Measurements from ENCODE around the gene PGA4.
"Not testable (repeated sequence)": the region's sequence is repeated elsewhere in the genome, so short reads cannot be mapped to it uniquely, and the experiment has no call there.

The PGA4 gene

DNA sequence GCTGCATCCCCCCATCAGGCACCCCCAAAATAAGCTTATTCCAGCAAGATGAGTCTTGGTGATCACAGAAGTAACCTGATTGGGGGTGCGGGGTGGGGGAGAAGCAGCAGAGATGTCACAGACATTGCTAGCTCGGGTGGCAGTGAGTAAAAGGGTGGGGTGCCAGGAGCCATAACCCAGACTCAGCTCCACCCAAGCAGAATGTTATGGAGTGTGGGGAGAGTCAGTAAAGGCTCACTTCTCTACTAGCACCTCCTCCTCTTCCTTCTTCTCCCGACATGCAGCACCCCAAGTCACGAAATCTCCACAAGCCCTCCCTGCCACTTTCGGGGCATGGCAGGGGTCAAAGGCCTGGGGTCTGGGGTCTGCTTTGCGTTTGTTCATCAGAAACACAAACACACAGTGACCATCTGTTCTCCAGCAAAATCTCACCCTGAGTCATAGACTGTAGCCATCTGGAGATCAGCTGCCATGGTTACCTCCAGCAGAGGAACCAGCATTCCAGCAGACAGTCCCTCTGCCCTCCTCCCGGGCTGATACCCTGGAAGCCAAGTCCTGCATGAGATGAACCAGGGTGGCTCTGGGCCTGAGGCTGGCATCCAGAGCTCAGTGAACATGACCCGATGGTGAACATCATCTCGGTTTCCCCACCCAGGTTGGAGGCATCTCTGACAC lies 14.4 kb upstream of the PGA4 start:
- not testable (repeated sequence) for DNase-seq

- DNase-seq = not testable (repeated sequence)
Observed at GRCh38 chr11:61210629-61211028, 11.5 kb upstream of the PGA4 start.

GRCh38 chr11:61211327-61211952 lies 10.7 kb upstream of the PGA4 start:
- not testable (repeated sequence) for DNase-seq

DNA sequence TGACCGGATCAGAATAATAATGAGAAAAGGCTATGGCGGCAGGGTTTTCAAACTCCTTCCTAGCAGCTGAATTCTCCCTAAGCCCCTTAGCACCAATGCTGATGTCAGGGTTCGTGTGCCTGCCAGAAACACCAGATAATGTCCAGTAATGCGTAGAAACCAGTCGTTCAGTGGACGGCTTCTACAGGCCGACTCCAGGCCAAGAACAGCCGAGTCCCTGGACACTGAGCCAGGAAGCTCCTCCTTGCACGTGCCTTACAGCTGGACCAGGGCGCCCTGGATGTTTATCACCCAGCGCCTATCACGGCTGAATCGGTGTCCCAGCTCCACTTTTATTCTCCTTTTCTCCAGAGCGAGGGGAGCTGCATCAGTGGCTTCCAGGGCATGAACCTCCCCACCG lies 9.9 kb upstream of the PGA4 start:
- DNase-seq = not testable (repeated sequence)

DNA sequence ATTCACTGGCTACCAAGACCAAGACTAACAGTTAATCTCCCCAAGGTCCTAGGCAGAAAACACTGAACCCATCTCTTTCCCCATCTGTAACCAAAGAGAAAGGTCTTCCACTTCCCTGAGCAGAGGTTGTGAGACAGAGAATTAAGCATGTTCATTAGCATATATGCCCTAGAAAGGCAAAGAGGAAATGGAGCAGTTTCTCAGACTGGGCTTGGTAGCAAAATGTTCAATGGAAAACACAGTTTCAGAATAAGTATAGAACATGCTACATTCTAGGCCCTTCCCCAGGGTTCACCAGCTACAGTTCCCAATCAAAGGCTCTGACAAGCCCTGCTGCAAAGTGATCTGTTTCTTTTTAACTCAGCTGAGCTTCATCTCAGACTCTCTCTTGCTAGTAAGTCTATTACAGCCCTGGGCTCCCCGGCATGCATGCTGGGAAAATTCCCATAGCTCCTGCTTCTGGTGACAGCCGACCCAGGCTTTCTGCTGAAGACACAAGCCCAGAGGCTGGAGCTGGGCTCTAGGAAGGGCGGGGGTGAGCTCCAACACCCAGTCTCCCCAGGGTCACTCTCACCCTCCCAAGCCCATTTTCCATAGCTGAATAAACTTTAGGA lies 8.3 kb upstream of the PGA4 start:
- DNase-seq = not testable (repeated sequence)

DNA sequence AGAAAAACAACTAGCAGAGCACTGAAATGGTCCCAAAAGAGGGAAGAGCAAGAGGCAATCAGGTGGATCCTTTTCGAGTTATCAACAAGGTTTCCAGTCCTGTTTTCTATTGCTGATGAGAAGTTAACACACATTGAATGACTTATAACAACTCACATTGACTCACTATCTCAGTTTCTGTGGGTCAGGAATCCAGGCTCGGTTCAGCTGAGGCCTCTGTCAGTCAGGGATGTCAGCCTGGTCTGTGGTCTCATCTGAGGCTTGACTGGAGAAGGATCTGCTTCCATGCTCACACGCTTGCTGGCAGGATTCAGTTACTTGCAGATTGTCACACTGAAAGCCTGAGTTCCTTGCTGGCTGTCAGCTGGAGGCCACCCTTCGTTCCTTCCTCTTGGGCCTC lies 3.8 kb upstream of the PGA4 start:
- DNase-seq = not testable (repeated sequence)

DNA sequence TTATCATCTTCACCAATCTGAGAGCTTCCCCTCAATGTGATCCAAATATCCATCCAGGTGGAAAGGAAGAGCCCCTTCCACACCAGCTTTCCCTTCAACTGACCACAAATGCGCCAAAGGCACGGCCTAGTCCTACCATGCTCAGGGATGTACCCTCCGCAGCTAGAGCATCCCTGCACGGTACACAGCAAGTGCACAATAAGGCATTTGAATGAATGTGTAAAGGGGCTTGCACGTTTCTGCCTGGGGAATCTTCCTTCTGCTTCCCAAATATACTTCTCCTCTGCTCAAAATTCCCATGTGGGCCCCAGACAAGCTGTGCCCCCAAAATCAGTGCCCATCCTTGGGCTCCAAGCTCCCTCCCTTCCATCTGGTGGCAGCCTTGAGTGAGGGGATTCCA lies 3.1 kb upstream of the PGA4 start:
- DNase-seq = not testable (repeated sequence)

GRCh38 chr11:61222692-61223091 lies 545 bp downstream of the PGA4 start:
- DNase-seq = not testable (repeated sequence)

GRCh38 chr11:61226457-61227137 lies 4.5 kb downstream of the PGA4 start:
- DNase-seq = not testable (repeated sequence)

DNA sequence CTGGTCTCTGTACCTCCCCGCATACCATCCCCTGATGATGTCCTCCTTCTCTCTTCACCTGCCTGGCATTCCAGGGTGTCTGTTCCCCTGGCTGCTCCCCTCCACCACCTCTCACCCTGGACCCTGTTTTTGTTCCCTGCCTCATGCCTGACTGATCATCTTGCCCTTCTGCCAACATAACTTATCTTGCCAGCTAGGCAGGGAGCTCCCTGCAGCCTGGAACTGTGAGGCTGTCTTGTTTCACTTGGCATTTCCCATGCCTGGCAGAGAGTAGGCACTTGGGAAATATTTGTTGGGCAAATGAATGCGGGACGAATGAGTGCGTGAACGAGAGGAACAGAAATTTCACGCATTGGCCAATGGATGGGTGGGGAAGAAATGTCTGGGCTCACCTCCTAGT lies 7.3 kb downstream of the PGA4 start:
- DNase-seq = not testable (repeated sequence)

DNA sequence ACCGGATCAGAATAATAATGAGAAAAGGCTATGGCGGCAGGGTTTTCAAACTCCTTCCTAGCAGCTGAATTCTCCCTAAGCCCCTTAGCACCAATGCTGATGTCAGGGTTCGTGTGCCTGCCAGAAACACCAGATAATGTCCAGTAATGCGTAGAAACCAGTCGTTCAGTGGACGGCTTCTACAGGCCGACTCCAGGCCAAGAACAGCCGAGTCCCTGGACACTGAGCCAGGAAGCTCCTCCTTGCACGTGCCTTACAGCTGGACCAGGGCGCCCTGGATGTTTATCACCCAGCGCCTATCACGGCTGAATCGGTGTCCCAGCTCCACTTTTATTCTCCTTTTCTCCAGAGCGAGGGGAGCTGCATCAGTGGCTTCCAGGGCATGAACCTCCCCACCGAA lies 8.9 kb downstream of the PGA4 start:
- DNase-seq = not testable (repeated sequence)

DNA sequence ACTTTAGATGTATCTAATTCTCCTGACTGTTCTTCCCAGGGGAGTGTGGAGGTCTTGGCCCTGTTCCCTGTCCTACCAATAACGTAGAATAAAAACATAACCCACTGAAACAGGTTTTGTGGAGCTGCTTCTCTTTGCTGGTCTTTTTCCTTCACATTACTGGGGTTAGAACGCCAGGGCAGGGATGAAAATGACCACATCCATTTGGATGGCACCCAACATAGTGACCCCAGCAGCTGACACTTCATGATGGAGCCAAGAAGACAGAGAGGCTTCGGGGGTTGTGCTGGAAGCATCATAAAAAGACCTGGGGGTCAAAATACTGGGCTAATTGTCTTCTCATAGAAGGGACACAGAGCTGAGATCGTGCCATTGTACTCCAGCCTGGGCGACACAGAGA lies 9.4 kb downstream of the PGA4 start:
- not testable (repeated sequence) for DNase-seq

DNA sequence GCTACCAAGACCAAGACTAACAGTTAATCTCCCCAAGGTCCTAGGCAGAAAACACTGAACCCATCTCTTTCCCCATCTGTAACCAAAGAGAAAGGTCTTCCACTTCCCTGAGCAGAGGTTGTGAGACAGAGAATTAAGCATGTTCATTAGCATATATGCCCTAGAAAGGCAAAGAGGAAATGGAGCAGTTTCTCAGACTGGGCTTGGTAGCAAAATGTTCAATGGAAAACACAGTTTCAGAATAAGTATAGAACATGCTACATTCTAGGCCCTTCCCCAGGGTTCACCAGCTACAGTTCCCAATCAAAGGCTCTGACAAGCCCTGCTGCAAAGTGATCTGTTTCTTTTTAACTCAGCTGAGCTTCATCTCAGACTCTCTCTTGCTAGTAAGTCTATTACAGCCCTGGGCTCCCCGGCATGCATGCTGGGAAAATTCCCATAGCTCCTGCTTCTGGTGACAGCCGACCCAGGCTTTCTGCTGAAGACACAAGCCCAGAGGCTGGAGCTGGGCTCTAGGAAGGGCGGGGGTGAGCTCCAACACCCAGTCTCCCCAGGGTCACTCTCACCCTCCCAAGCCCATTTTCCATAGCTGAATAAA lies 10.5 kb downstream of the PGA4 start:
- DNase-seq = not testable (repeated sequence)

GRCh38 chr11:61237130-61237529 lies 15.0 kb downstream of the PGA4 start:
- not testable (repeated sequence) for DNase-seq

DNA sequence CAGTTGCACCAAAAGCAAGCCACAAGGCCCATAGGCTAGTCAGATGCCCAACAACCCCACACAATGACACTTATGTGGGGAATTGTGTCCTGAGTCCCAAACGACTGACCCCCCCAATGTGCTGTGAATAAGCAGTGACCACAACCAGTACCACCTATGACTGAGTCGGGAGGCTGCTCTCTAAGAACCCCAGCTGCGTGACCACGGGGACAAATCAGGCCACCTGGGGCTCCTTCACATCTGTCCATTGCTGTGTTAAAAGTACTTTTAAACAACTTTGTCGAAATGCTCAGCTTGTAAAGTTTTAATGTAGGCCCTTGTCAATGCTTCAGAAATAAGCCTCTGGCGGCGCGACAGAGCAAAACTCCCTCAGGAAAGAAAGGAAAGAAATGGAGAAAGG lies 18.1 kb downstream of the PGA4 start:
- not testable (repeated sequence) for DNase-seq

DNA sequence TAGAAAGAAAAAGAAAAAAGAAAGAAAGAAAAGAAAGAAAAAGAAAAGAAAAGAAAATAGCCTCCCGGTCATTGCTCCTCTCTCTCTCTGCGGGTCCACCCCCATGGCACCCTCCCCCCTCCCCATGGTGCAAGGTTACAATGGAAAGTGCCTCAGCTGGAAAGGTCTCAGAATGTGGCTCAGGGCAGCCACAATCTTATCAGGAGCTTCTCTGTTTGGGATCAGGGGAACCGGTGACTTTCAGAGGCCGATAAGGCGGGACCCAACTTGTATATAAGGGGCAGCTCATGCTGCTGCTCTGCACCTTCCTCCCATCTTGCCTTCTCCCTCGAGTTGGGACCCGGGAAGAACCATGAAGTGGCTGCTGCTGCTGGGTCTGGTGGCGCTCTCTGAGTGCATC lies 18.7 kb downstream of the PGA4 start, which contains the start of gene PGA5:
TSS of gene PGA5 (plus strand) at position 301 of the 400 bp plus-strand sequence. CDS start at position 353, 52 bp downstream.
- DNase-seq = not testable (repeated sequence)

GRCh38 chr11:61241526-61241925 lies 19.4 kb downstream of the PGA4 start:
- DNase-seq = not testable (repeated sequence)

GRCh38 chr11:61245284-61245964 lies 23.3 kb downstream of the PGA4 start:
- not testable (repeated sequence) for DNase-seq

DNA sequence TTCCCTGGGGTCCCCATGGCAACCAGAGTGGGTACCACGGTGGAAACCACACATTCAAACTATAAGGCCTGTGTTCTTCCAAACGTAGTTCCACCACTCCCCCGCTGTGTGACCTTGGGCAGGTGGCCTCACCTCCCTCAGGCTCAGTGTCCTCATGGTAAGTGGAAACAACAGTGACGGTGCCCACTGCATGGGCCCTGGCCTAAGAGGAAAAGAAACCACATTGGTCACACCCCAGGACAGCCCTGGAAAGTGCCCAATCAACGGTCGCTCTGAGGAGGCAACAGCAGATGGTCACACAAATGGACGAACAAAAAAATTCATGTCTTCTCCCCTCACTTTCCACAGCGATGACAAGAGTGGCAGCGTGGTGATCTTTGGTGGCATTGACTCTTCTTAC lies 25.9 kb downstream of the PGA4 start:
- DNase-seq = not testable (repeated sequence)

DNA sequence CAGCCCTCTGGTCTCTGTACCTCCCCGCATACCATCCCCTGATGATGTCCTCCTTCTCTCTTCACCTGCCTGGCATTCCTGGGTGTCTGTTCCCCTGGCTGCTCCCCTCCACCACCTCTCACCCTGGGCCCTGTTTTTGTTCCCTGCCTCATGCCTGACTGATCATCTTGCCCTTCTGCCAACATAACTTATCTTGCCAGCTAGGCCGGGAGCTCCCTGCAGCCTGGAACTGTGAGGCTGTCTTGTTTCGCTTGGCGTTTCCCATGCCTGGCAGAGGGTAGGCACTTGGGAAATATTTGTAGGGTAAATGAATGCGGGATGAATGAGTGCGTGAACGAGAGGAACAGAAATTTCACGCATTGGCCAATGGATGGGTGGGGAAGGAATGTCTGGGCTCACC lies 27.1 kb downstream of the PGA4 start:
- not testable (repeated sequence) for DNase-seq

- DNase-seq = not testable (repeated sequence)
Observed at GRCh38 chr11:61250796-61251765, 28.9 kb downstream of the PGA4 start.
